ENCODE results near the gene HMGXB3. TPM values are rescaled to one million over a fixed set of nuclear protein-coding genes. Genes with fewer than 3 reads are reported as not detected.
"Not testable (repeated sequence)": the region's sequence is repeated elsewhere in the genome, so short reads cannot be mapped to it uniquely, and the experiment has no call there.

The HMGXB3 gene
- total RNA-seq, 4 donors from 2014 or later = 17.4 to 26.5 (median 23.1) TPM

GRCh38 chr5:150082374-150082773 is 81.8 kb downstream of the HMGXB3 start:
- 52% methylated on average over 3 of the region's 3 CpGs for WGBS
- no peak for DNase-seq (ENCODE audit: extremely low spot score)
- intact Hi-C loops (cut with DNase I) = no loop called here
- peak overlapping the region in 2 of 4 donors; percentile 15 to 16 for H3K4me3 ChIP-seq
- H3K9me3 ChIP-seq = no peaks in the 10 kb centered on the region
- no peak for TF ChIP-seq EP300 (IDR thresholded peaks at IDR 0.05)
- no peak for TF ChIP-seq POLR2AphosphoS5 (IDR thresholded peaks at IDR 0.05)
- TF ChIP-seq POLR2A (IDR thresholded peaks at IDR 0.05; ENCODE audit: low read depth) = no peak
- TF ChIP-seq, protein P1, sequence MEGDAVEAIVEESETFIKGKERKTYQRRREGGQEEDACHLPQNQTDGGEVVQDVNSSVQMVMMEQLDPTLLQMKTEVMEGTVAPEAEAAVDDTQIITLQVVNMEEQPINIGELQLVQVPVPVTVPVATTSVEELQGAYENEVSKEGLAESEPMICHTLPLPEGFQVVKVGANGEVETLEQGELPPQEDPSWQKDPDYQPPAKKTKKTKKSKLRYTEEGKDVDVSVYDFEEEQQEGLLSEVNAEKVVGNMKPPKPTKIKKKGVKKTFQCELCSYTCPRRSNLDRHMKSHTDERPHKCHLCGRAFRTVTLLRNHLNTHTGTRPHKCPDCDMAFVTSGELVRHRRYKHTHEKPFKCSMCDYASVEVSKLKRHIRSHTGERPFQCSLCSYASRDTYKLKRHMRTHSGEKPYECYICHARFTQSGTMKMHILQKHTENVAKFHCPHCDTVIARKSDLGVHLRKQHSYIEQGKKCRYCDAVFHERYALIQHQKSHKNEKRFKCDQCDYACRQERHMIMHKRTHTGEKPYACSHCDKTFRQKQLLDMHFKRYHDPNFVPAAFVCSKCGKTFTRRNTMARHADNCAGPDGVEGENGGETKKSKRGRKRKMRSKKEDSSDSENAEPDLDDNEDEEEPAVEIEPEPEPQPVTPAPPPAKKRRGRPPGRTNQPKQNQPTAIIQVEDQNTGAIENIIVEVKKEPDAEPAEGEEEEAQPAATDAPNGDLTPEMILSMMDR (IDR thresholded peaks at IDR 0.05) = no peak
- H3K27me3 ChIP-seq = no peaks in the 10 kb centered on the region
- H3K36me3 ChIP-seq = no peaks in the 10 kb centered on the region
- no peak overlapping the region for H3K27ac ChIP-seq (replicated peaks in 1 of 4)
- H3K4me1 ChIP-seq = peaks cover 0 to 5% (median 2%) of the 10 kb centered on the region in 4 donors

DNA sequence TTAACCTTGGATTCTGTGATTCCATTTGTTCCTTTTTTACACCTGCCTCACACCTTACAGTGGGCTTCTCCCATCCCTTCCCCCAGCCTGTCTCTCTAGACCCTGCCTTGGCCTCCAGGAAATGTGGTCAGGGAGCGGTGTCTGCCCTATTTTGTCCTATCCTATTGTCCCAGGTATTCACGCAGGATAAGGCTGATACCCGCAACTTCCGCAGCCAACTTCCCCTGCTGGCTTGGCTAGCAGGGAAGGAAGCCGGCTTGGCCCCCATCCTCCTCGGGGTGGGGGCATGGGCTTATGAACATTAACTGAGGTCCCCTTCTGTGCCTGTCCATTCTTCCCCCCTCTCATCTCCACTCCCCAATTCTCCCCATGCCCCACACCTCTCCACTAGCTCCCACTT is 82.3 kb downstream of the HMGXB3 start:
- Histone ChIP-seq H3K36me3 (no peaks in the 10 kb centered on the region), H3K4me1 (peaks cover 0 to 5% (median 2%) of the 10 kb centered on the region in 4 donors), H3K4me3 (peak overlapping the region in 2 of 4 donors; percentile 16 to 23), H3K27ac (replicated peaks in 1 of 4) (peak overlapping the region in 1 of 4 donors; percentile 1), H3K9me3 (no peaks in the 10 kb centered on the region), H3K27me3 (no peaks in the 10 kb centered on the region)
- TF ChIP-seq EP300 (IDR thresholded peaks at IDR 0.05) (no peak), POLR2AphosphoS5 (IDR thresholded peaks at IDR 0.05) (no peak)
- TF ChIP-seq, protein P1 (IDR thresholded peaks at IDR 0.05) = no peak
- 61% methylated on average over 6 of the region's 6 CpGs for whole genome bisulfite sequencing
- intact Hi-C loops (cut with DNase I) = no loop called here
- DNase-seq (ENCODE audit: extremely low spot score) = no peak

DNA sequence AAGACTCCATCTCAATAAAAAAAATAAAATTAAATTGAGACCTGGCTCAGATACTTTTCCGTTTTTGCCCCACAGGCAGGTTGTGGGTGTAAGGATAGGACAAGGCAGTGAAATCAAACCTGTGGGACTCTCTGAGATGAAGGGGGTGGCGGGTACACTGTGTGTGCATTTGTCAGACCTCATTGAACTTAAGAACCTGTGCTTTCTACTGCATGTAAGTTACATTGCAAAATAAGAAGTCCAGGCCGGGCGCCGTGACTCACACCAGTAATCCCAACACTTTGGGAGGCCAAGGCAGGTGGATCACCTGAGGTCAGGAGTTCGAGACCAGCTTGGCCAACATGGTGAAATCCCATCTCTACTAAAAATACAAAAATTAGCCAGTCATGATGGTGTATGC is 84.2 kb downstream of the HMGXB3 start:
- H3K27me3 ChIP-seq; H3K4me1 ChIP-seq; H3K36me3 ChIP-seq; intact Hi-C loops (cut with DNase I); H3K9me3 ChIP-seq; H3K27ac ChIP-seq (replicated peaks in 1 of 4): not testable (repeated sequence)
- peak overlapping the region in 3 of 4 donors; percentile 30 to 47 (median 32) for H3K4me3 ChIP-seq
- peak; percentile 79 for DNase-seq (ENCODE audit: extremely low spot score)
- WGBS = 93% methylated on average over 6 of the region's 6 CpGs

GRCh38 chr5:150085191-150085912 is 84.8 kb downstream of the HMGXB3 start:
- intact Hi-C loops (cut with DNase I) = no loop called here
- DNase-seq (ENCODE audit: extremely low spot score) = peak; percentile 79
- H3K27ac ChIP-seq (replicated peaks in 1 of 4) = peak overlapping the region in 1 of 4 donors; percentile 30
- WGBS = 73% methylated on average over 7 of the region's 7 CpGs
- H3K27me3 ChIP-seq = no peaks in the 10 kb centered on the region
- peaks cover 0 to 5% (median 2%) of the 10 kb centered on the region in 4 donors for H3K4me1 ChIP-seq
- TF ChIP-seq POLR2A (IDR thresholded peaks at IDR 0.05; ENCODE audit: low read depth) = no peak
- no peak for TF ChIP-seq POLR2AphosphoS5 (IDR thresholded peaks at IDR 0.05)
- TF ChIP-seq EP300 (IDR thresholded peaks at IDR 0.05) = no peak
- TF ChIP-seq, protein P1 (IDR thresholded peaks at IDR 0.05) = no peak
- no peaks in the 10 kb centered on the region for H3K9me3 ChIP-seq
- H3K36me3 ChIP-seq = no peaks in the 10 kb centered on the region
- H3K4me3 ChIP-seq = peak overlapping the region; percentile 30 to 47 (median 34)

GRCh38 chr5:150085950-150086715 is 85.6 kb downstream of the HMGXB3 start, which contains the start of gene CSF1R:
TSS of gene CSF1R (minus strand) at chr5:150086554. CDS start at chr5:150086427, 127 bp downstream.
- H3K4me3 ChIP-seq = peak within 1 kb of the TSS; percentile 30 to 47 (median 34)
- TF ChIP-seq EP300 (IDR thresholded peaks at IDR 0.05) (no peak), POLR2A (IDR thresholded peaks at IDR 0.05; ENCODE audit: low read depth) (no peak), POLR2AphosphoS5 (IDR thresholded peaks at IDR 0.05) (peak in 1 of 2 donors; percentile 7)
- TF ChIP-seq, protein P1 (IDR thresholded peaks at IDR 0.05) = no peak
- WGBS = 79% methylated on average over 7 of the region's 9 CpGs
- DNase-seq (ENCODE audit: extremely low spot score) = peak; percentile 82
- H3K9me3 ChIP-seq = no peaks in the 10 kb centered on the region
- H3K4me1 ChIP-seq = peaks cover 0 to 5% (median 2%) of the 10 kb centered on the region in 4 donors
- peak within 1 kb of the TSS in 1 of 4 donors; percentile 30 for H3K27ac ChIP-seq (replicated peaks in 1 of 4)
- intact Hi-C loops (cut with DNase I) = no loop called here
- H3K36me3 ChIP-seq = no peaks in the 10 kb centered on the region
- H3K27me3 ChIP-seq = no peaks in the 10 kb centered on the region
